ENCODE data around the gene CDYL2. TPM values are rescaled to one million over a fixed set of nuclear protein-coding genes. Genes with fewer than 3 reads are reported as not detected.
"Not testable (repeated sequence)": the region's sequence is repeated elsewhere in the genome, so short reads cannot be mapped to it uniquely, and the experiment has no call there.

CDYL2 gene
- total RNA-seq, 1 experiment from 2014 or later, result 7.6 TPM

GRCh38 chr16:80652441-80652840, 152.0 kb downstream of the CDYL2 start:
- H3F3A ChIP-seq (ENCODE audit: low read length, unreplicated experiment), result no peaks in the 10 kb centered on the region
- no peak overlapping the region for H3K27ac ChIP-seq (ENCODE audit: low read length)
- ChIA-PET POLR2A (ENCODE audit: unreplicated experiment) (no interaction called here), CTCF (no interaction called here)
- H3K9ac ChIP-seq (ENCODE audit: low read length), result no peak overlapping the region
- ATAC-seq, result no peak
- no peak overlapping the region for H2AFZ ChIP-seq (ENCODE audit: low read length)
- intact Hi-C loops (cut with micrococcal nuclease), result no loop called here
- no peak for TF ChIP-seq EZH2phosphoT487 (IDR thresholded peaks at IDR 0.05; ENCODE audit: borderline replicate concordance, low read length)
- no peak for TF ChIP-seq EZH2 (IDR thresholded peaks at IDR 0.05; ENCODE audit: low read length, unreplicated experiment)
- no peak for TF ChIP-seq CTCF (conservative IDR thresholded peaks at IDR 0.05; ENCODE audit: low read depth, low read length)
- no peak overlapping the region for H3K4me3 ChIP-seq (ENCODE audit: low read length)
- no peaks in the 10 kb centered on the region for H3K36me3 ChIP-seq (ENCODE audit: low read depth, low read length)
- H4K20me1 ChIP-seq (ENCODE audit: low read length), result no peaks in the 10 kb centered on the region
- H3K79me2 ChIP-seq (ENCODE audit: low read length), result no peaks in the 10 kb centered on the region
- DNase-seq, result no peak
- BruUV-seq (replicated peaks), result no TSS peak
- no peaks in the 10 kb centered on the region for H3K9me3 ChIP-seq (ENCODE audit: low read length)
- no peak overlapping the region for H3K4me2 ChIP-seq (ENCODE audit: low read length)
- H3K4me1 ChIP-seq (ENCODE audit: insufficient read depth, low read length), result no peaks in the 10 kb centered on the region
- no peaks in the 10 kb centered on the region for H3K9me2 ChIP-seq (replicated peaks; ENCODE audit: low read length)
- no peaks in the 10 kb centered on the region for H3K27me3 ChIP-seq (ENCODE audit: low read length)

DNA sequence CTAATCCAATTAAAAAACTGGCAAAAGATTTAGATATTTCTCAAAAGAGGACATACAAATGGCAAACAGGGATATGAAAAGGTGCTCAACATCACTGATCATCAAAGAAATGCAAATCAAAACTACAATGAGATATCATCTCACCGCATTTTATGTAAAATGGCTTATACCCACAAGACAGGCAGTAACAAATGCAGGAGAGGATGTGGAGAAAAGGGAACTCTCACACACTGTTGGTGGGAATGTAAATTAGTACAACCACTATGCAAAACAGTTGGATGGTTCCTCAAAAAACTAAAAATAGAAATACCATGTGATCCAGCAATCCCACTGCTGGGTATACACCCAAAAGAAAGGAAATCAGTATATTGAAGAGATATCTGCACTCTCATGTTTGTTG, 154.1 kb downstream of the CDYL2 start:
- H3K9me2 ChIP-seq (replicated peaks; ENCODE audit: low read length); H3K4me2 ChIP-seq (ENCODE audit: low read length); POLR2A ChIA-PET (ENCODE audit: unreplicated experiment); H3K4me1 ChIP-seq (ENCODE audit: insufficient read depth, low read length); H3K4me3 ChIP-seq (ENCODE audit: low read length); H3K27me3 ChIP-seq (ENCODE audit: low read length); H3F3A ChIP-seq (ENCODE audit: low read length, unreplicated experiment); H3K9ac ChIP-seq (ENCODE audit: low read length); H3K27ac ChIP-seq (ENCODE audit: low read length); H3K9me3 ChIP-seq (ENCODE audit: low read length); intact Hi-C loops (cut with micrococcal nuclease); ATAC-seq; H4K20me1 ChIP-seq (ENCODE audit: low read length); BruUV-seq (replicated peaks); H2AFZ ChIP-seq (ENCODE audit: low read length); CTCF ChIA-PET; DNase-seq; H3K36me3 ChIP-seq (ENCODE audit: low read depth, low read length); H3K79me2 ChIP-seq (ENCODE audit: low read length): not testable (repeated sequence)

GRCh38 chr16:80640316-80640715, 164.1 kb downstream of the CDYL2 start:
- no TSS peak for BruUV-seq (replicated peaks)
- intact Hi-C loops (cut with micrococcal nuclease), result no loop called here
- POLR2A ChIA-PET (ENCODE audit: unreplicated experiment), result no interaction called here
- ATAC-seq (no peak), DNase-seq (no peak)
- Histone ChIP-seq H3K4me2 (ENCODE audit: low read length) (no peak overlapping the region), H3K79me2 (ENCODE audit: low read length) (no peaks in the 10 kb centered on the region), H3K4me1 (ENCODE audit: insufficient read depth, low read length) (no peaks in the 10 kb centered on the region), H3K9me2 (replicated peaks; ENCODE audit: low read length) (no peaks in the 10 kb centered on the region), H3K27me3 (ENCODE audit: low read length) (no peaks in the 10 kb centered on the region), H4K20me1 (ENCODE audit: low read length) (no peaks in the 10 kb centered on the region), H3K27ac (ENCODE audit: low read length) (no peak overlapping the region), H3K36me3 (ENCODE audit: low read depth, low read length) (no peaks in the 10 kb centered on the region), H3K9me3 (ENCODE audit: low read length) (no peaks in the 10 kb centered on the region), H3K9ac (ENCODE audit: low read length) (no peak overlapping the region), H3K4me3 (ENCODE audit: low read length) (no peak overlapping the region), H3F3A (ENCODE audit: low read length, unreplicated experiment) (no peaks in the 10 kb centered on the region), H2AFZ (ENCODE audit: low read length) (no peak overlapping the region)
- TF ChIP-seq EZH2 (IDR thresholded peaks at IDR 0.05; ENCODE audit: low read length, unreplicated experiment) (no peak), CTCF (conservative IDR thresholded peaks at IDR 0.05; ENCODE audit: low read depth, low read length) (no peak), EZH2phosphoT487 (IDR thresholded peaks at IDR 0.05; ENCODE audit: borderline replicate concordance, low read length) (no peak)
- CTCF ChIA-PET, result no interaction called here
